HG03439 (cell line): Measurements from ENCODE around the gene SYNPO.

Source experiments
- ATAC-seq: cut with Tn5 transposase; IDR thresholded peaks from one replicate; pipeline ENCODE4 v1.9.1; 2021; ENCODE audit warnings: mild to moderate bottlenecking, moderate library complexity; ENCODE audit not compliant: unreplicated experiment

SYNPO gene

GRCh38 chr5:150607991-150608390 is 32.5 kb upstream of the SYNPO start:
- no peak for ATAC-seq

- ATAC-seq: no peak
These were observed 31.5 kb upstream of the SYNPO start for GRCh38 chr5:150608991-150609390.

DNA sequence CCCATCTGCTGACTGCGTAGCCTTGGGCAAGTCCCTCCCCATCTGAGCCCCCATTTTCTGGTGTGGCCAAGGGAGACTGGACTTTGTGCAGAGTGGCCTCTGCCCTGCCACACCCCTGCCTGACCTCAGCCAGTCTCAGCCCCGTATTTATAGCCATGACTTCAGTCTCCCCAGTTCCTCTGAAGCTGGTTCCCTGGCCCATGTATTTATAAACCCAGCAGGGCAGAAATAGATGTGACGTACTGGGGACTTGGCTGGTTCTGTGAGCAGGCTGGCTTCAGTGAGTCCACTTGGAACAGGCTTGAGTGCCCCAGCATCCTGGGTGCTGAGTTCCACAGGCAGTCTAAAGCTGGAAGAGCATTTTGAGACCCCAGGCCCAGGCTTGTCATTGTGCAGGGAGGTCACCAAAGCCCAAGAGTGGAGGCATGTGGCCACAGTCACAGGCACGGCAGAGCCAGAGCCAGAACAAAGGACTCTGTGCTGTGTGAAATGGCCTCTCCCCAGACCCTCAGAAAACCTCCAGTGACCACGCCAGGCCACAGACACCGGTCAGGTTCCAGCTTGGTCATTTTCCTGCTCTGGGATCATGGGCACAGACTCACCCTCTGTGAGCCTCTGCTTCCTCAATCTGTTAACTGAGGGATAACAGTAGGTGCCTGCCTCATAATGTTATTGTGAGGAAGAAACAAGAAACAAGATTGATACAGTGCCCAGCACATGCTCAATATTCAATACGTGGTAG is 30.4 kb upstream of the SYNPO start:
- ATAC-seq: no peak

DNA sequence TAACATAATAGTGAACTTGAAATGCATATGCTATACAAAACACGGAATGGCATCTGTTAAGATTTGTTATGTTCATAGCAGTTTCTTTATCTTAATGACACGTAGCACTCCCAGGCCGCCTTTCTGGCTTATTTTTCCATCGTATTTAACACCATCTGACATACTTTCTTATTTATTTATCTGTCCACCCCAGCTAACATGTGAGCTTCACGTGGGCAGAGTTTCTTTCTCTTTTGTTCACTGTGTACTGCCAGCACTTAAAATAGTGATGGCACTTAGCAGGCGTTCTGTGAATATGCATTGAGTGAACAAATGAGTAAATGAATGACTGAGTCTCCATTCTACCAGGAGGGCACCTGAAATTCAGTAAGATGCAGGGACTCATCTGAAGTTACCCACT is 29.4 kb upstream of the SYNPO start:
- ATAC-seq: no peak

- no peak for ATAC-seq
These were observed 28.1 kb upstream of the SYNPO start for GRCh38 chr5:150612405-150612804.

- ATAC-seq: no peak
These were observed 27.4 kb upstream of the SYNPO start for GRCh38 chr5:150612905-150613670.

- no peak for ATAC-seq
These were observed 26.3 kb upstream of the SYNPO start for GRCh38 chr5:150613991-150614660.

DNA sequence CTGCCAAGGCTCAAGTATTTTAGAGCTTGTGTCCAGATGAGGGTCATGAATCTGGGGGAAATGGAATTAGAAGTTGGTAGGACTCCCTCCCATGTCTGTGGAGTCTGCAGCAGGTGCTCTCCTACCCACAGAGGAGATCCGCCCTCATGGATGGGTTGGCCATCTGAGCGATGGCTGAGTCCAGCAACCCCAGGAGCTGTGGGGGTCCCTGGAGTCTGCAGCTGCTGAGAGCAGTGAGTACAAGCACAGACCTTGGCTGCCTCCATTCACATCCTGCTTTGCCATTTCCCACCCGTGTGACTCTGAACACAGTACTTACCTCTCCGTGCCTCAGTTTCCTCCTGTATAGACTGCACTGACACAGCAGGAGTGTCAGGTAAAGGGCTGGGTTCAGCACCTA is 25.8 kb upstream of the SYNPO start:
- no peak for ATAC-seq

DNA sequence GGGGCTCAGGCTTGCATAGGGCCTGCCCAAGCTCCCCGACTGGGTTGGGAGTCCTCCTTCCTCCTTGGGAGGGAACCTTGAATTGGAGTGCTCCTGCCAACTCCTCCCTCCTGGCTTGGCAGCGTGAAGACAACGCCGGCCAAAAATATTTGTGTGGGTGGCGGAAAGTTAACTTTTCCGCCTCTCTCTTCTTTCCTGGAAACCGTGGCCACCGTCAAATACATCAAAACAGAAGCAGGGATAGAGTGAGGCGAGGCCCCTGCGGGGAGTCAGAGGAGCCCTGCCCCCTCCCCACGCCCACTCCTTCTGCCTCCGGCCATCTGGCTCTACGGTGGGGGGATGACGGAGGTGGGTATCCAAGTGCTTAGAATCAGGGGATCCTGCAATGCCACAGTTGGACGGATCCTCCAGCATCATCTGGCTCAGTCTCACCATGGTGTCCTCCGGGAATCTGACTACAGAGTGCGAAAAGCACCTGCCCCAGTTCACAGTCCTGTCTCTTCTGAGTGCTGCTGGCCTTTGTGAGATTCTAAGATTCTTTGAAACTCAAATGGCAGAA is 25.2 kb upstream of the SYNPO start:
- ATAC-seq: no peak

DNA sequence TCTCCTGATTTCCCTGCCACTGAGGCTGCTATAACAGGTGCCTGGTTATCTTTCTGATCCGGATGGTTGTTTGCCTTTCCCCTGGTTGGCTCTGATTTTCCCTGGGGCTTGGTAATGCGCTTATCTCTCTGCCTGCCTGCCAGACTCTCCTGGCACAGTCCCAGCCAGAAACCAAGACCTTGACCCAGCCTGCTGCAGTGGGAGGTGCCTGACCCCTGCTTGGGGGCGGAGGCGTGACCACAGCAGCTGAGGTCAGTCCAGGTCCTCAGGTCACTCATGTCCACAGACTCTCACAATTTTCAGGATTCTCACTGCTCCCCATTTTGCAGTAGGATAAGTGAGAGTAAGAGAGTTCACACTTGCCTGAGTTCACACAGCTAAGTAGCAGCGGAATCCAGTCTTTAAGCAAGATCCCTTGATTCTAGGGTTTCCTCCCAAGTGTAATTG is 24.4 kb upstream of the SYNPO start:
- no peak for ATAC-seq

GRCh38 chr5:150616506-150616905 is 24.0 kb upstream of the SYNPO start:
- ATAC-seq: no peak

GRCh38 chr5:150618163-150618562 is 22.3 kb upstream of the SYNPO start:
- no peak for ATAC-seq

- ATAC-seq: no peak
These were observed 21.7 kb upstream of the SYNPO start for GRCh38 chr5:150618588-150619281.

DNA sequence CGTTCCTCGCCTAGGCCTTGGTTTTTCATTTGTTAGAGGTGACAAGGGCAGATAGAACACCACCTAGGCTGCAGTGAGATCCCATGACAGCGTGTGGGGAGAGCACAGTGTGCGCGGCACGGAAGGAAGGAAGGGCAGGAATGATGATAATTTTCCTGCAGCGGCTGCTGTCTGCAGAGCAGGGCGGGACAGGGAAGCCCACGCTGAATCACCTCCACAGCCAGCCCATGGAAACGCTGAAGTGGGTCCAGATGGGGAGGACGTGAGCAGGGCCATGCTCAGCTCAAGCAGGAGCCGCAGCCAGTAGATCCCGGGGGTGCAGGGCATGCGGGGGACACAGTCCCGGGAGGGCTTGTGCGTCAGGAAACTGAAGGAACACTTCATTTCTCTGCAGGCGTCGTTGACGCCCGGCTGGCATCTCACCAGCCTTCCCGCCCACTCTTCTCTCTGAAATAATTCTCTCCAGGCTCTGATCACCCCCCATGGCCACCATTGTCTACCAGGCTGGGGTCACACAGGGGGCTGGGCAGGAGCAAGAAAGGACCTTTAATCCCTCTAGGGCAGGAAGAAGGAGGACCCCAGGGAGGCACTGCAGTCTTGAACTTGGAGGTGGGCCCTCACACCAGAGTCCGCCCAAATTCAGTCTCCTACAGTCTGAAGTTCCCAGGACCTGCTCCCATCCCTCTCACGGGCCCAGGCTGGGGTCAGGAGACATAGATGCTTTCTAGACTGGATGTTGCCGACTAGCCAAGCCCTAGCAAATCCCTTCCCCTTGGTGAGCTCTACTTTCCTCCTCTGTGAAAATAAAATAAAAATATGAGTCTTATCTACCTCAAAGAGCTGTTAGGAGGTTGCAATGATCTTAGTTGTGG is 20.9 kb upstream of the SYNPO start:
- no peak for ATAC-seq

GRCh38 chr5:150621301-150621700 is 19.2 kb upstream of the SYNPO start:
- ATAC-seq: no peak

DNA sequence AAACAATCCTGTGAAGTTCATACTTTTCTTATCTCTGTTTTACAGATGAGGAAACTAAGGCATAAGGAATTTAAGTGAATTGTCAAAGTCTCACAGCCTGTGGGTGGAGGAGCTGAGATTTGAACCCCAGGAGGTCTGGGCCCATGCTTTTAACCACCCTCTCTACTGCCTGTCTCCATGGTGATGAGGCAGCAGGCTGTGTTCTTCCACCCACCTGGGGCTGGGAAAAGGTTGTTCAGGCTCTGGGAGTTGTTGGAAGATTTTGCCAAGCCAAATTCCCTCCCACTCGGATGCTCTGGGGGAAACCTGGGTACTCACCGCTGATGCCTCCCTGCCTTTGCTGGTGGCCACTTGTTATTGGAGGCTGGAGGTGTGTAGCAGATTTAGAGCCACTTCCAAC is 18.3 kb upstream of the SYNPO start:
- ATAC-seq: no peak

- ATAC-seq: no peak
These were observed 17.1 kb upstream of the SYNPO start for GRCh38 chr5:150623152-150623877.

- no peak for ATAC-seq
These were observed 16.6 kb upstream of the SYNPO start for GRCh38 chr5:150623878-150624216.
